Ammon's horn (tissue), 1 donor: ENCODE measurements around the gene PCDHA1.
A peak's percentile ranks its signal among the peaks of the same experiment; 100 is the strongest.
"Not testable (repeated sequence)": the region's sequence is repeated elsewhere in the genome, so short reads cannot be mapped to it uniquely, and the experiment has no call there.

Source experiments
- DNase-seq: peaks from one replicate; pipeline ENCODE4 v3.0.0-alpha.2; 2016; ENCODE audit warnings: low spot score

PCDHA1 gene

GRCh38 chr5:140808241-140808888 is 22.4 kb downstream of the PCDHA1 start:
- not testable (repeated sequence) for DNase-seq

DNA sequence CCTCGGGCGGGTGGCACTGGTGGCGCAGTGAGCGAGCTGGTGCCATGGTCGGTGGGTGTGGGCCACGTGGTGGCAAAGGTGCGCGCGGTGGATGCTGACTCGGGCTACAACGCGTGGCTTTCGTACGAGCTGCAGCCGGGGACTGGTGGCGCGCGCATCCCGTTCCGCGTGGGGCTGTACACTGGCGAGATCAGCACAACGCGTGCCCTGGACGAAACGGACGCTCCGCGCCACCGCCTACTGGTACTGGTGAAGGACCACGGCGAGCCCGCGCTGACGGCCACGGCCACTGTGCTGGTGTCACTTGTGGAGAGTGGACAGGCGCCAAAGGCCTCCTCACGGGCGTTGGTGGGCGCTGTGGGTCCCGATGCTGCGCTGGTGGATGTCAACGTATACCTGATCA is 22.9 kb downstream of the PCDHA1 start:
- DNase-seq, result no peak

GRCh38 chr5:140821375-140822280 is 35.7 kb downstream of the PCDHA1 start, which contains the start of gene PCDHA5:
PCDHA5 (plus strand) TSS chr5:140821613.
- no peak for DNase-seq

- no peak for DNase-seq
Observed at GRCh38 chr5:140822281-140822629, 36.3 kb downstream of the PCDHA1 start.

- not testable (repeated sequence) for DNase-seq
Observed at GRCh38 chr5:140822969-140823368, 37.0 kb downstream of the PCDHA1 start.

DNA sequence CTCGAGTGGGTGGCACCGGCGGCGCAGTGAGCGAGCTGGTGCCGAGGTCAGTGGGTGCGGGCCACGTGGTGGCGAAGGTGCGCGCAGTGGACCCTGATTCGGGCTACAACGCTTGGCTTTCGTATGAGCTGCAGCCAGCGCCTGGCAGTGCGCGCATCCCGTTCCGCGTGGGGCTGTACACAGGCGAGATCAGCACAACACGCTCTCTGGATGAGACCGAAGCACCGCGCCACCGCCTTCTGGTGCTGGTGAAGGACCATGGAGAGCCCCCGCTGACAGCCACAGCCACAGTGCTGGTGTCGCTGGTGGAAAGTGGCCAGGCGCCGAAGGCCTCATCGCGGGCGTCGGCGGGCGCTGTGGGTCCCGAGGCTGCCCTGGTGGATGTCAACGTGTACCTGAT is 37.5 kb downstream of the PCDHA1 start:
- DNase-seq, result no peak

- DNase-seq, result peak; percentile 25
Observed at GRCh38 chr5:140827704-140828361, 41.9 kb downstream of the PCDHA1 start, which contains the start of gene PCDHA6. PCDHA6 (plus strand) TSS chr5:140827960; CDS start chr5:140828092, 132 bp downstream.

DNA sequence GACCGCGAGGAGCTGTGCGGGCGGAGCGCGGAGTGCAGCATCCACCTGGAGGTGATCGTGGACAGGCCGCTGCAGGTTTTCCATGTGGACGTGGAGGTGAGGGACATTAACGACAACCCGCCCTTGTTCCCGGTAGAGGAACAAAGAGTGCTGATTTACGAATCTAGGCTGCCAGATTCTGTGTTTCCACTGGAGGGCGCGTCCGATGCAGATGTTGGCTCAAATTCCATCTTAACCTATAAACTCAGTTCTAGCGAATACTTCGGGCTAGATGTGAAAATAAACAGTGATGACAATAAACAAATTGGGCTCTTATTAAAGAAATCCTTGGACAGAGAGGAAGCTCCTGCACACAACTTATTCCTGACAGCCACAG is 42.4 kb downstream of the PCDHA1 start:
- no peak for DNase-seq

- DNase-seq, result not testable (repeated sequence)
Observed at GRCh38 chr5:140829511-140830501, 43.9 kb downstream of the PCDHA1 start.

- DNase-seq, result peak; percentile 52
Observed at GRCh38 chr5:140833993-140834392, 48.1 kb downstream of the PCDHA1 start, which contains the start of gene PCDHA7. PCDHA7 (plus strand) TSS chr5:140834269; CDS start chr5:140834384, 115 bp downstream.

DNA sequence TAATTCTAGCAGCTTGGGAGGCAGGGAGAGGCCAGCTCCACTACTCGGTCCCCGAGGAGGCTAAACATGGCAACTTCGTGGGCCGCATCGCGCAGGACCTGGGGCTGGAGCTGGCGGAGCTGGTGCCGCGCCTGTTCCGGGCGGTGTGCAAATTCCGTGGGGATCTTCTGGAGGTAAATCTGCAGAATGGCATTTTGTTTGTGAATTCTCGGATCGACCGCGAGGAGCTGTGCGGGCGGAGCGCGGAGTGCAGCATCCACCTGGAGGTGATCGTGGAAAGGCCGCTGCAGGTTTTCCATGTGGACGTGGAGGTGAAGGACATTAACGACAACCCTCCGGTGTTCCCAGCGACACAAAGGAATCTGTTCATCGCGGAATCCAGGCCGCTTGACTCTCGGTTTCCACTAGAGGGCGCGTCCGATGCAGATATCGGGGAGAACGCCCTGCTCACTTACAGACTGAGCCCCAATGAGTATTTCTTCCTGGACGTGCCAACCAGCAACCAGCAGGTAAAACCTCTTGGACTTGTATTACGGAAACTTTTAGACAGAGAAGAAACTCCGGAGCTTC is 48.6 kb downstream of the PCDHA1 start:
- DNase-seq, result not testable (repeated sequence)

GRCh38 chr5:140835622-140836510 is 49.9 kb downstream of the PCDHA1 start:
- DNase-seq, result no peak

DNA sequence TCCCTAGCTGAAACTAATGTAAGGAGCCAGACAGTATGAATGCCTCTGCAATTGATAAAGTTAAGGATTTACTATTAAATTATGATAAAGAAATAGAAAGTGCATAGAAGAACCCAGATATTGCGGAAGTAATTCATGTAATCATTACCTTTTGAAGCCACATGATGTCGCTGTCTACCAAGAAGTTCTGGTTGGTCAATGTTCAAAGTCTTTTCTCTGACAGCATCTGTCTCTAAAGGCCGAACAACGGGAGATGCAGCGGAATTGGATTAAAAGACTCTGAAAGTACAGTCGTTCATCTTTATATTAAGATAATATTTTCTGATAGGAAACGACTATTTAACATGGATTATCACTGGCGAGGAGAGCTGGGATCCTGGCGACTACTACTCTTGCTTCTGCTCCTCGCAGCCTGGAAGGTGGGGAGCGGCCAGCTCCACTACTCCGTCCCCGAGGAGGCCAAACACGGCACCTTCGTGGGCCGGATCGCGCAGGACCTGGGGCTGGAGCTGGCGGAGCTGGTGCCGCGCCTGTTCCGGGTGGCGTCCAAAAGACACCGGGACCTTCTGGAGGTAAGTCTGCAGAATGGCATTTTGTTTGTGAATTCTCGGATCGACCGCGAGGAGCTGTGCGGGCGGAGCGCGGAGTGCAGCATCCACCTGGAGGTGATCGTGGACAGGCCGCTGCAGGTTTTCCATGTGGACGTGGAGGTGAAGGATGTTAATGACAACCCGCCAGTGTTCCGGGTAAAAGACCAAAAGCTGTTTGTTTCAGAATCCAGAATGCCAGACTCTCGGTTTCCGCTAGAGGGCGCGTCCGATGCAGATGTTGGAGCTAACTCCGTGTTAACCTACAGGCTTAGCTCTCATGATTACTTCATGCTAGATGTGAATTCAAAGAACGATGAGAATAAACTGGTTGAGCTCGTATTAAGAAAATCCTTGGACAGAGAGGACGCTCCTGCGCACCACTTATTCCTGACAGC is 55.3 kb downstream of the PCDHA1 start, which contains the start of gene PCDHA8:
Gene PCDHA8 (plus strand): TSS at position 210 of the 985 bp plus-strand sequence. CDS start 135 bp downstream, at position 345.
- peak; percentile 55 for DNase-seq

DNA sequence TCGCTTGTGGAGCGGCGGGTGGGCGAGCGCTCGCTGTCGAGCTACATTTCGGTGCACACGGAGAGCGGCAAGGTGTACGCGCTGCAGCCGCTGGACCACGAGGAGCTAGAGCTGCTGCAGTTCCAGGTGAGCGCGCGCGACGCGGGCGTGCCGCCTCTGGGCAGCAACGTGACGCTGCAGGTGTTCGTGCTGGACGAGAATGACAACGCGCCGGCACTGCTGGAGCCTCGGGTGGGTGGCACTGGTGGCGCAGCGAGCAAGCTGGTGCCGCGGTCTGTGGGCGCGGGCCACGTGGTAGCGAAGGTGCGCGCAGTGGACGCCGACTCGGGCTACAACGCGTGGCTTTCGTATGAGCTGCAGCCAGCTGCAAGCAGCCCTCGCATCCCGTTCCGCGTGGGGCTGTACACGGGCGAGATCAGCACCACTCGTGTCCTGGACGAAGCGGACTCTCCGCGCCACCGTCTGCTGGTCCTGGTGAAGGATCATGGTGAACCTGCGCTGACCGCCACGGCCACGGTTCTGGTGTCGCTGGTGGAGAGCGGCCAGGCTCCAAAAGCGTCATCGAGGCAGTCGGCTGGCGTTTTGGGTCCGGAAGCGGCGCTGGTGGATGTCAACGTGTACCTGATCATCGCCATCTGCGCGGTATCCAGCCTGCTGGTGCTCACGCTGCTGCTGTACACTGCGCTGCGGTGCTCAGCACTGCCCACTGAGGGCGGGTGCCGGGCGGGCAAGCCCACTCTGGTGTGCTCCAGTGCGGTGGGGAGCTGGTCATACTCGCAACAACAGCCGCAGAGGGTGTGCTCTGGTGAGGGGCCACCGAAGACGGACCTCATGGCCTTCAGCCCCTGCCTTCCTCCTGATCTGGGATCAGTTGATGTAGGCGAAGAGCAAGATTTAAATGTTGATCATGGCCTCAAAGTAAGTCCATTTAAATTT is 57.1 kb downstream of the PCDHA1 start:
- no peak for DNase-seq

GRCh38 chr5:140848139-140849102 is 62.5 kb downstream of the PCDHA1 start, which contains the start of gene PCDHA9:
PCDHA9 (plus strand) TSS chr5:140848382; CDS start chr5:140848496, 114 bp downstream.
- not testable (repeated sequence) for DNase-seq
